SIG-M5 treated with dmso at 0.1 percent for 504 hours (cell line): ENCODE data around the gene HSPA4.
"Not testable (repeated sequence)": the region's sequence is repeated elsewhere in the genome, so short reads cannot be mapped to it uniquely, and the experiment has no call there.

Experiments
- DNase-seq: peaks from one replicate; lab custom pipeline; 2025; ENCODE audit not compliant: unreplicated experiment; lab: John Stamatoyannopoulos, UW

Gene HSPA4

DNA sequence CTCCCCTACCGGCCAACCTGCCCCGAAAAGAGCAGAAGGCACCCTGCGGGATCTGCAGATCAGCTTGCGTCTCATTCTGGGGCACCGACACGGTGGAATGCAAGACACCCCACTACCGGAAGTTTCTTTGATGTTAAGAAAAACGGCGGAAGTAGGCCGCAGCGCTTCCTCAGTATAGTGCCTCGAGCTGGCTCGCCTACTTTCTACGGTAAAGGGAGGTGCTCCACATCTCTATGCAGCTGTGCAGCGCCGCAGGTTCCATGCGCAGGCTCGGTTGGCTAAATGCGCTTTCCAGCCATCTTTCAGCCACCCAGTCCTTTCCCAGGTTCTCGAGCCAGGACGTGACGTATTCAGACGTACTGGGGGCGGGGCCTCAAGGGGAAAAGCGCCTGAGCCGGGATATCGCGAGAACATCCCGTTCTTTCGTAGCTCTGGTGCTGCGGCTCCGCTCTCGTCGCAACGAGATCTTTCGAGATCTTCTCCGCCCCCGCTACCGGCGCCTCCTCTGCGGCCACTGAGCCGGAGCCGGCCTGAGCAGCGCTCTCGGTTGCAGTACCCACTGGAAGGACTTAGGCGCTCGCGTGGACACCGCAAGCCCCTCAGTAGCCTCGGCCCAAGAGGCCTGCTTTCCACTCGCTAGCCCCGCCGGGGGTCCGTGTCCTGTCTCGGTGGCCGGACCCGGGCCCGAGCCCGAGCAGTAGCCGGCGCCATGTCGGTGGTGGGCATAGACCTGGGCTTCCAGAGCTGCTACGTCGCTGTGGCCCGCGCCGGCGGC is at the start of gene HSPA4:
TSS of gene HSPA4 (plus strand) at position 472 of the 775 bp plus-strand sequence. CDS start at position 710, 238 bp downstream.
- peak; percentile 98 for DNase-seq

GRCh38 chr5:133006653-133007052 is 45.2 kb upstream of the HSPA4 start:
- no peak for DNase-seq

GRCh38 chr5:133008455-133008854 is 43.4 kb upstream of the HSPA4 start:
- not testable (repeated sequence) for DNase-seq

DNA sequence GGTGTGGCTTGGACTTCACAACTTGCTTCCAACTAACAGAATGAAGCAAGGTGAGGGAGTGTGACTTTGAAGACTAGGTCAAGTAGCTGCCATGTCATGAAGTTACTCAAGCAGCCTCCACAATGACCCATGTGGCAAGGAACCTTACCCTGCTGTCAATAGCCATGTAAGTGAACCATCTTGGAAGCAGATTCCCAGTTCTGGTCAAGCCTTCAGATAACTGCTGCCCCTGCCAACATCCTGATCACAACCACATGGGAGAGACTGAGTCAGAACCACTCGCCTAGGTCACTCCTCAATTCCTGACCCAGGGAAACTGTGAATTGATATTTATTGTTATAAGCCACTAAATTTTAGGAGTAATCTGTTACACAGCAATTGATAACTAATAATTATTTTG is 36.3 kb upstream of the HSPA4 start:
- DNase-seq, result no peak

GRCh38 chr5:133017964-133018363 is 33.8 kb upstream of the HSPA4 start:
- DNase-seq, result no peak

GRCh38 chr5:133019471-133019870 is 32.3 kb upstream of the HSPA4 start:
- DNase-seq, result not testable (repeated sequence)

GRCh38 chr5:133025804-133026663 is 25.8 kb upstream of the HSPA4 start, which contains the start of gene ZCCHC10:
TSS of gene ZCCHC10 (minus strand) at chr5:133026549. CDS start at chr5:133026537, 12 bp downstream.
- peak; percentile 86 for DNase-seq

DNA sequence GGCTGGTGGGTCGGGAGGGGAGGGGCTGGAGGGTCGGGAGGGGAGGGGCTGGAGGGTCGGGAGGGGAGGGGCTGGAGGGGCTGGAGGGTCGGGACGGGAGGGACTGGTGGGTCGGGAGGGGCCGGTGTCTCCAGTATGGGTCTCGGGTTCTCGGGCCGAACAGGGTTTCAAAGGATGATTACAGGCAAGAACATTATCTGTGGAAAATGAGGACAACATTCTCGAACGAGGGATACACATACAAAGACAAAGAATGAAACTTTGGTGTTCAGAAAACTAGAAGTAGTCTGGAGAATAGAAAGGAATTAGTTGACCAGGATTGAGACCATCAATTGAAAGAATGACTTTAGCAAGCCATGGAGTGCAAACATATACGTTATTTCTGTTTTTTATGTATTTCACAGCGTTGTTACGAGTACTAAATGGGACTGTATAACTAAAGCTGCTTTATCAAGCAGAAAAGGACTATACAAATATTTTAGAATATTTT is 25.1 kb upstream of the HSPA4 start:
- no peak for DNase-seq

DNA sequence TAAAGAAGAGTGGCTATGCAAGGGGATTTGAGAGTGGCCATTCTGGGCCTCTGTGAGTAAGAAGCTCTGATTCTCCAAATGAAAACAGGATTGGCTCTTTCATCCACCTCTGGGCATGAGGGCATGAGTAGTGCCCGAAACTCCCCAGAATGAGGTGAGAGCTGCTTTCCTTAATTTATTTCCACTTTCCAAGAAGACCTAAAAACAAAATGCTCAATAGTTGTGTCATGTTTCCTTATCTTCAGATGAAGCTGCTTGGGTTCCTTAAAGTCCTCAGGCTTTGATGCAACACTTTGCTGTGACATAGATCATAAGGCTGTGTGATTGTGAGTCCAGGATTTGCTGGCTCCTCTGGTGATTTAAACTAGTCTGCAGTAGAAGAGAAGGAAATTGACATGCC is 22.4 kb upstream of the HSPA4 start:
- no peak for DNase-seq

- DNase-seq, result no peak
These were observed 21.3 kb upstream of the HSPA4 start for GRCh38 chr5:133030343-133031005.

- DNase-seq, result peak; percentile 21
These were observed 18.7 kb upstream of the HSPA4 start for GRCh38 chr5:133032852-133033742.

GRCh38 chr5:133034064-133034463 is 17.7 kb upstream of the HSPA4 start:
- no peak for DNase-seq

GRCh38 chr5:133035224-133035623 is 16.6 kb upstream of the HSPA4 start:
- no peak for DNase-seq

GRCh38 chr5:133036677-133037076 is 15.1 kb upstream of the HSPA4 start:
- not testable (repeated sequence) for DNase-seq

DNA sequence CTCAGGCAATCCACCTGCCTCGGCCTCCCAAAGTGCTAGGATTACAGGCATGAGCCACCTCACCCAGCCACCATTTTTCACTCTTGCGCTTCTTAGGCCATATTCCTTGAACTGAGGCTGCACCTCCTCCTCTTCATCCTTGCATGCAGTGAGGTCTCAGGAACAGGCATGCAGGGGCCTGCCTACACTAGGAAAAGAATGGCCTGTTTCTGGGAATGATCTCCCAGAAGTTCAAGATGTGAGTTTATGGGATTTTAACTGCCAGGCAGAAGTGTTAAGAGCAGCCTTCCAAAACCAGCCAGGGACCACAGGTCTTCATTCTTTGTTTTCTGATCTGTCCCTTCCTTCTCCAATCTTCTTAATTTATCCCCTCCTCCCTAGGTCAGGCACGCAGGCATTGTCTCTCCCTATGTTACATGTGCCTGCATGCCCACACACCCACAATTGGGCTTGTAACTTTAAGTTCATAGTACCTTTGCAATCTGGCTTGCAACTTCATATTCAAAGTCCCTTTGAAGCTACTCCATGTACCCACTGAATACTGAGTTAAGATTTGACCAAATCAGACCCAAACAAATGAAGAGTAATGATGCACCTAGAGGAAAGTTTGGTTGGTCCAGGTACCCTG is 10.5 kb upstream of the HSPA4 start:
- DNase-seq, result no peak

DNA sequence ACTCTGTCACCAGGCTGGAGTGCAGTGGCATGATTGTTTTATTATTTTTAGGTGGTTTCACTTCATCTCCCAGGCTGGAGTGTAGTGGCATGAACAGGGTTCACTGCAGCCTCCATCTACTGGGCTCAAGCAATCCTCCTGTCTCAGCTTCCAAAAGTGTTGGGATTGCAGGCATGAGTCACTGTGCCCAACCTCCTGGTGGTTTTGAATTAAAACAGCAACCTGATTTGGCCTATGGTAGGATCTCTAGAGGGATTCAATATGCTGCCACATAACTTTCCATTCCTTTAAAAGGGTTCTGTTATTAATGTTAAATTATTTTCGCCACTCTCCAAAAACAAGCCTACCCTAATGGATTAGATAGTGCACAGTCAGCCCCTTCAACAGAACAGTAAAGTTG is 9.9 kb upstream of the HSPA4 start:
- DNase-seq, result no peak

DNA sequence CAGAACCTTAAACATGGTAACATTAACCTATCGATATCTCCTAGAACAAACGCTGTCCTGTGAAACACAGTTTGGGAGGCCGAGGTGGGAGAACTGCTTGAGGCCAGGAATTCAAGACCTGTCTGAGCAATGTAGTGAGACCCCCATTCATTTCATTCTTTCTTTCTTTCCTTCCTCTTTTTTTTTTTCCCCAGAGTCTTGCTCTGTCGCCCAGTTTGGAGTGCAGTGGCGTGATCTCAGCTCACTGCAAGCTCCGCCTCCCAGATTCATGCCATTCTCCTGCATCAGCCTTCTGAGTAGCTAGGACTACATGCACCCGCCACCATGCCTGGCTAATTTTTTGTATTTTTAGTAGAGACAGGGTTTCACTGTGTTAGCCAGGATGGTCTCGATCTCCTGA is 5.3 kb upstream of the HSPA4 start:
- DNase-seq, result not testable (repeated sequence)

DNA sequence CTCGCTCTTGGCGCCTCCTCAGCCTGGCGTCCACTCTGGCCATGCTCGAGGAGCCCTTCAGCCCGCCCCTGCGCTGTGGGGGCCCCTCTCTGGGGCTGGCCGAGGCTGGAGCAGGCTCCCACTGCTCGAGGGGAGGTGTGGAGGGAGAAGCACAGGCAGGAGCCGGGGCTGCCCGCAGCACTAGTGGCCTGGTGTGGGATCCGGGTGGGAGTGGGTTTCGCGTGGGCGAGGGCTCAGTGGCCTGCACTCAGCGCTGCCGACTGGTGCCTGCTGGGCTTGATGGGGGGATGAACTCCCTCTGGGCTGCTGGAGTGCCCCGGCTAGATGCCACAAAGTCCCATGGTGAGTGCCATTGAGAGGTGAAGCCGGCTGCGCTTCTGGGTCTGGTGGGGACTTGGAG is 4.4 kb upstream of the HSPA4 start:
- DNase-seq, result no peak

DNA sequence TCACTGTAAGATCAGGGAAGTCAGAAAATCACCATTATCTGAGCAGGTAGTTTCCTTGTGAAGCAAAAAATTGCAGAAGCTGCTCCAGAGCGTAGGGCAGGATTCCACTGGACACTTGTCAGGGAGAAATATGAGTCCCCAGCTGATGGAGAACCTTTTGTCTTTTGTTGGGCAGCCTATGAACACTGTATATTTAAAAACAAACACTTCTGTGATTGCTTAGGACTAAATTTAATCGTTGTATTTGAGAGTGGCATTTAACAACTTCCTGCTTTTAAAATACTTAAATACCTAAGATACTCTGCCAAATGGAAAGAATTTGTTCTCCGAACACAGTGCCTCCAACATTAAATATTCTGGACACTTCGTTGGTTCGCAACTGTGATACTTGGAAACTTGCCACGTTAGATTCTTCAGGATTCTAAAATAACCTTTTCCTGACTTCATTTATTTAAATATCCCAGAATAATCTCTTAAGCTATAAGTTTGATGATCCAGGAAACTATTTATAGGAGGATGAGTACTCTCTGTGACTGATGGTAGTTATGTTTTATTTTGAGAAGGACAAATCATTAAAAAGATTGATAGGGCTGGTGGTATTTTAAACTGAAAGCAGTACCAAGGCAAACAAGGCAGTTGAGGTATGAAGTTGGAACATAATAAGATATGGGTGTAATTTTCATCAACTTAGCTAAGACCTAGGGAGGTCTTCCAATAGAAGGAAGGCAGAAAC is 2.7 kb upstream of the HSPA4 start:
- DNase-seq, result no peak
